GM03348 (cell line): ENCODE results near the gene ELMOD1.
A peak's percentile ranks its signal among the peaks of the same experiment; 100 is the strongest.
"Not testable (repeated sequence)": the region's sequence is repeated elsewhere in the genome, so short reads cannot be mapped to it uniquely, and the experiment has no call there.

Experiments
- DNase-seq: peaks from one replicate; pipeline ENCODE4 v3.0.0; 2012; ENCODE audit warnings: low spot score

The ELMOD1 gene

GRCh38 chr11:107590460-107591377 lies at the start of gene ELMOD1:
Gene ELMOD1, plus strand, starts transcription at chr11:107591147. Its CDS starts 27,043 bp downstream, at chr11:107618190.
- DNase-seq = peak; percentile 89

- DNase-seq = peak; percentile 21
These were observed 45.8 kb upstream of the ELMOD1 start for GRCh38 chr11:107545101-107545514.

- DNase-seq = no peak
These were observed 43.0 kb upstream of the ELMOD1 start for GRCh38 chr11:107547961-107548360.

GRCh38 chr11:107549253-107549953 lies 41.5 kb upstream of the ELMOD1 start:
- DNase-seq = peak; percentile 57

GRCh38 chr11:107549954-107550285 lies 41.0 kb upstream of the ELMOD1 start:
- no peak for DNase-seq

- no peak for DNase-seq
These were observed 40.6 kb upstream of the ELMOD1 start for GRCh38 chr11:107550304-107550703.

GRCh38 chr11:107561688-107562087 lies 29.3 kb upstream of the ELMOD1 start:
- peak; percentile 31 for DNase-seq

- peak; percentile 25 for DNase-seq
These were observed 28.2 kb upstream of the ELMOD1 start for GRCh38 chr11:107562647-107563208.

GRCh38 chr11:107563702-107564101 lies 27.2 kb upstream of the ELMOD1 start:
- peak; percentile 72 for DNase-seq

GRCh38 chr11:107564877-107565218 lies 26.1 kb upstream of the ELMOD1 start:
- no peak for DNase-seq

GRCh38 chr11:107565219-107565937 lies 25.6 kb upstream of the ELMOD1 start, which contains the start of gene ALKBH8:
Gene ALKBH8, minus strand, starts transcription at chr11:107565735. Its CDS starts 4,842 bp downstream, at chr11:107560893.
- DNase-seq = peak; percentile 83

GRCh38 chr11:107565955-107566501 lies 24.9 kb upstream of the ELMOD1 start:
- DNase-seq = not testable (repeated sequence)

GRCh38 chr11:107566569-107566968 lies 24.4 kb upstream of the ELMOD1 start:
- no peak for DNase-seq

GRCh38 chr11:107567739-107568335 lies 23.1 kb upstream of the ELMOD1 start:
- no peak for DNase-seq

GRCh38 chr11:107570015-107570414 lies 20.9 kb upstream of the ELMOD1 start:
- no peak for DNase-seq

GRCh38 chr11:107573438-107573837 lies 17.5 kb upstream of the ELMOD1 start:
- DNase-seq = no peak

GRCh38 chr11:107576497-107577345 lies 14.2 kb upstream of the ELMOD1 start:
- DNase-seq = peak; percentile 77

- no peak for DNase-seq
These were observed 13.6 kb upstream of the ELMOD1 start for GRCh38 chr11:107577346-107577711.

GRCh38 chr11:107579169-107579568 lies 11.8 kb upstream of the ELMOD1 start:
- not testable (repeated sequence) for DNase-seq

GRCh38 chr11:107581147-107581546 lies 9.8 kb upstream of the ELMOD1 start:
- DNase-seq = no peak
